Mucosa of rectum (tissue), 2 donors: ENCODE results near the gene B4GALT4.
"Not testable (repeated sequence)": the region's sequence is repeated elsewhere in the genome, so short reads cannot be mapped to it uniquely, and the experiment has no call there.

Experiments used
- H3K27ac ChIP-seq, 2 donors: one replicate each; pipeline ENCODE4 v1.7.0; 2013; ENCODE audit warnings: inconsistent platforms in 2 of 2, low read depth in 2 of 2, low read length in 2 of 2
- H3K27me3 ChIP-seq, 2 donors: one replicate each; pipeline ENCODE4 v1.7.0; 2013; ENCODE audit warnings: low read length in 2 of 2; ENCODE audit not compliant: control insufficient read depth in 2 of 2, insufficient read depth in 2 of 2
- H3K36me3 ChIP-seq, 2 donors: one replicate each; pipeline ENCODE4 v1.7.0; 2013; ENCODE audit warnings: low read length in 2 of 2; ENCODE audit not compliant: control insufficient read depth in 2 of 2, insufficient read depth in 2 of 2
- H3K4me1 ChIP-seq, 2 donors: one replicate each; pipeline ENCODE4 v1.7.0; 2013; ENCODE audit warnings: low read length in 2 of 2, mild to moderate bottlenecking in 1 of 2; ENCODE audit not compliant: control insufficient read depth in 2 of 2, insufficient read depth in 2 of 2
- H3K4me3 ChIP-seq, 2 donors: one replicate each; pipeline ENCODE4 v1.7.0; 2013; ENCODE audit warnings: low read length in 2 of 2
- H3K9ac ChIP-seq, 2 donors: one replicate each; pipeline ENCODE4 v1.7.0; 2013; ENCODE audit warnings: low read length in 2 of 2, low read depth in 1 of 2, mild to moderate bottlenecking in 1 of 2
- H3K9me3 ChIP-seq, 2 donors: one replicate each; pipeline ENCODE4 v1.7.0; 2013; ENCODE audit warnings: low read length in 2 of 2; ENCODE audit not compliant: control insufficient read depth in 2 of 2
- donor health status: healthy.
- donor health status: Normal muscosa, but diverticular disease.

The B4GALT4 gene

GRCh38 chr3:119184111-119184510 lies 56.6 kb downstream of the B4GALT4 start:
- no peaks in the 10 kb centered on the region for H3K36me3 ChIP-seq
- H3K4me1 ChIP-seq = no peaks in the 10 kb centered on the region
- no peak overlapping the region for H3K4me3 ChIP-seq
- no peak overlapping the region for H3K27ac ChIP-seq
- no peak overlapping the region for H3K9ac ChIP-seq
- no peaks in the 10 kb centered on the region for H3K9me3 ChIP-seq
- no peaks in the 10 kb centered on the region for H3K27me3 ChIP-seq

GRCh38 chr3:119181765-119182164 lies 58.9 kb downstream of the B4GALT4 start:
- Histone ChIP-seq H3K9ac (no peak overlapping the region), H3K27ac (no peak overlapping the region), H3K4me3 (no peak overlapping the region), H3K4me1 (peaks cover 0 to 3% of the 10 kb centered on the region in 2 donors), H3K36me3 (no peaks in the 10 kb centered on the region), H3K27me3 (no peaks in the 10 kb centered on the region), H3K9me3 (no peaks in the 10 kb centered on the region)

GRCh38 chr3:119177321-119177720 lies 63.4 kb downstream of the B4GALT4 start:
- no peak overlapping the region for H3K27ac ChIP-seq
- H3K36me3 ChIP-seq = no peaks in the 10 kb centered on the region
- H3K27me3 ChIP-seq = no peaks in the 10 kb centered on the region
- H3K9ac ChIP-seq = no peak overlapping the region
- H3K9me3 ChIP-seq = no peaks in the 10 kb centered on the region
- no peak overlapping the region for H3K4me3 ChIP-seq
- peaks cover 0 to 9% of the 10 kb centered on the region in 2 donors for H3K4me1 ChIP-seq

- Histone ChIP-seq H3K27ac (peak overlapping the region; percentile 38 to 72), H3K9me3 (no peaks in the 10 kb centered on the region), H3K36me3 (no peaks in the 10 kb centered on the region), H3K9ac (peak overlapping the region in 1 of 2 donors; percentile 1), H3K4me3 (no peak overlapping the region), H3K27me3 (no peaks in the 10 kb centered on the region), H3K4me1 (peaks cover 0 to 9% of the 10 kb centered on the region in 2 donors)
Measured at GRCh38 chr3:119176778-119177177, 63.9 kb downstream of the B4GALT4 start.

- H3K27me3 ChIP-seq = no peaks in the 10 kb centered on the region
- H3K27ac ChIP-seq = peak overlapping the region; percentile 38 to 72
- H3K4me1 ChIP-seq = peaks cover 0 to 9% of the 10 kb centered on the region in 2 donors
- H3K9me3 ChIP-seq = no peaks in the 10 kb centered on the region
- peak overlapping the region in 1 of 2 donors; percentile 30 for H3K4me3 ChIP-seq
- H3K9ac ChIP-seq = peak overlapping the region in 1 of 2 donors; percentile 18
- no peaks in the 10 kb centered on the region for H3K36me3 ChIP-seq
Measured at GRCh38 chr3:119175872-119176756, 64.6 kb downstream of the B4GALT4 start.

GRCh38 chr3:119173325-119173724 lies 67.4 kb downstream of the B4GALT4 start, which contains the start of gene UPK1B:
Gene UPK1B (plus strand): TSS chr3:119173598. CDS start chr3:119186742, 13,144 bp downstream.
- Histone ChIP-seq H3K4me3 (no peak within 1 kb of the TSS), H3K36me3 (no peaks in the 10 kb centered on the region), H3K9ac (no peak within 1 kb of the TSS)

GRCh38 chr3:119170821-119171220 lies 69.9 kb downstream of the B4GALT4 start:
- Histone ChIP-seq H3K4me3 (no peak overlapping the region), H3K36me3 (no peaks in the 10 kb centered on the region), H3K9ac (no peak overlapping the region), H3K9me3 (no peaks in the 10 kb centered on the region), H3K27me3 (no peaks in the 10 kb centered on the region), H3K27ac (no peak overlapping the region), H3K4me1 (no peaks in the 10 kb centered on the region)

More at GRCh38 chr3:119173325-119173724, 67.4 kb downstream of the B4GALT4 start, which contains the start of gene UPK1B:
- Histone ChIP-seq H3K9me3 (no peaks in the 10 kb centered on the region), H3K27me3 (no peaks in the 10 kb centered on the region), H3K27ac (no peak within 1 kb of the TSS), H3K4me1 (peaks cover 0 to 9% of the 10 kb centered on the region in 2 donors)

GRCh38 chr3:119164745-119165144 lies 75.9 kb downstream of the B4GALT4 start:
- not testable (repeated sequence) for H3K9ac ChIP-seq, H3K9me3 ChIP-seq, H3K36me3 ChIP-seq, H3K4me3 ChIP-seq, H3K4me1 ChIP-seq, H3K27me3 ChIP-seq, H3K27ac ChIP-seq
